Caco-2 (cell line): ENCODE data around the gene TBXAS1. TPM values are rescaled to one million over a fixed set of nuclear protein-coding genes. Genes with fewer than 3 reads are reported as not detected.

ENCODE experiments used
- BruUV-seq: library from RNA; stranded (reverse); fragments of 400-500 nt; replicated peaks from 2 replicates; lab custom pipeline; 2021; lab: Mats Ljungman, UMichigan
- CTCF ChIA-PET: fragments of 300-600 bp; sonication (Branson Sonifier 250); formaldehyde crosslinking; loops from one replicate; lab custom pipeline; 2022; ENCODE audit warnings: antibody characterized with exemption; lab: Charles Lee
- POLR2A ChIA-PET: fragments of 300-600 bp; sonication (Branson Sonifier 250); formaldehyde crosslinking; loops from one replicate; lab custom pipeline; 2022; ENCODE audit warnings: antibody characterized with exemption; lab: Charles Lee
- DNase-seq, 2 experiments: peaks; one replicate each; pipeline versions ENCODE4 v3.0.0 to v3.0.0-alpha.2; 2020 to 2022
- H3K27me3 ChIP-seq: replicated peaks from 2 replicates; pipeline ENCODE4 v1.6.0; 2011; ENCODE audit warnings: low read length; ENCODE audit not compliant: control insufficient read depth, insufficient read depth
- H3K36me3 ChIP-seq: 2 replicates; pipeline ENCODE4 v1.5.1; 2011; ENCODE audit warnings: low read length; ENCODE audit not compliant: control insufficient read depth, insufficient read depth
- H3K4me1 ChIP-seq: fragments of 250-450 bp; sonication (Bioruptor Pico); 2 replicates; pipeline ENCODE4 v1.5.1; 2020; ENCODE audit warnings: mild to moderate bottlenecking
- H3K4me3 ChIP-seq: 2 replicates; pipeline ENCODE4 v1.5.1; 2011; ENCODE audit warnings: low read depth, mild to moderate bottlenecking, control low read depth, low read length
- H3K9me3 ChIP-seq: fragments of 250-450 bp; sonication (Bioruptor Pico); 2 replicates; pipeline ENCODE4 v1.5.1; 2020; ENCODE audit warnings: mild to moderate bottlenecking, moderate library complexity
- H3K27ac Mint-ChIP-seq: one replicate; pipeline ENCODE4 v1.8.0; 2022; ENCODE audit warnings: mixed read lengths; ENCODE audit not compliant: unreplicated experiment
- H3K27me3 Mint-ChIP-seq: one replicate; pipeline ENCODE4 v1.8.0; 2022; ENCODE audit warnings: mixed read lengths; ENCODE audit not compliant: insufficient read depth, unreplicated experiment
- H3K36me3 Mint-ChIP-seq: one replicate; pipeline ENCODE4 v1.8.0; 2022; ENCODE audit warnings: mild to moderate bottlenecking, mixed read lengths; ENCODE audit not compliant: insufficient read depth, unreplicated experiment
- H3K4me1 Mint-ChIP-seq: one replicate; pipeline ENCODE4 v1.8.0; 2022; ENCODE audit warnings: low read depth, mixed read lengths; ENCODE audit not compliant: unreplicated experiment
- H3K4me3 Mint-ChIP-seq: one replicate; pipeline ENCODE4 v1.8.0; 2022; ENCODE audit warnings: mild to moderate bottlenecking, moderate library complexity, mixed read lengths; ENCODE audit not compliant: unreplicated experiment
- H3K9me3 Mint-ChIP-seq: one replicate; pipeline ENCODE4 v1.8.0; 2022; ENCODE audit warnings: mixed read lengths; ENCODE audit not compliant: unreplicated experiment
- intact Hi-C: fragments of 100-400 bp; cut with micrococcal nuclease; formaldehyde crosslinking; loops from one replicate; pipeline ENCODE4 v1.10.0; 2022; ENCODE audit not compliant: unreplicated experiment
- total RNA-seq: library from RNA; stranded (reverse); gene quantifications from 2 replicates; pipeline ENCODE4 v1.2.3, GENCODE V29; 2022
- TF ChIP-seq, protein P1 (sequence below), 2 experiments: fragments of 200-600 bp in 1 of 2; IDR thresholded peaks; 1 replicate in 1 of 2; 2 replicates in 1 of 2; pipeline versions ENCODE4 v1.5.1 to v1.8.0; 2011 to 2022; ENCODE audit warnings: antibody characterized with exemption in 1 of 2, control low read depth in 1 of 2, inconsistent platforms in 1 of 2, low read depth in 1 of 2, low read length in 1 of 2, mild to moderate bottlenecking in 1 of 2, moderate library complexity in 1 of 2; ENCODE audit not compliant: insufficient read depth in 1 of 2, severe bottlenecking in 1 of 2, unreplicated experiment in 1 of 2

The TBXAS1 gene
- total RNA-seq, 1 experiment from 2014 or later: 1.6 TPM

DNA sequence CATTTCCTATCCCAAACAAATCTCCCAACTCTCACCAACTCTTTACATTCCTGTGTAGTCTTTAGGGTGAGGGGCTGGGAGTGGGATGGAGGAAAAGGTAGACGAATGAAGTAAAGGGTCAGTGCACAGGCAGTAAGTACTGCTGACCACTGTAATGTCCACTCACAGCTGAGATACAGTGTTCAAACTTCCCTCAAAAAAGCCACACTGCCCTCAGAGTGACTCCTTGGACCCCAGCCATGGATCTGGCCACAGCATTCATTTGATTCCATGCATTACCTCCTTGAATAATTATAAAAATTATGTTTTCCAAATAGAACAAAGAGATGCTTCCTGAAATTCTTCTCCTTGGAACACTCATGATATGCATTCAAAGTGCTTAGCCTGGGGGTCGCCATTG lies 31.5 kb upstream of the TBXAS1 start:
- H3K4me1 ChIP-seq: no peaks in the 10 kb centered on the region
- Mint-ChIP-seq H3K9me3 (peaks cover 5% of the 10 kb centered on the region), H3K36me3 (no peaks in the 10 kb centered on the region), H3K4me1 (peaks cover 7% of the 10 kb centered on the region), H3K27ac (no peak overlapping the region), H3K27me3 (no peaks in the 10 kb centered on the region), H3K4me3 (no peak overlapping the region)
- TF ChIP-seq, protein P1, sequence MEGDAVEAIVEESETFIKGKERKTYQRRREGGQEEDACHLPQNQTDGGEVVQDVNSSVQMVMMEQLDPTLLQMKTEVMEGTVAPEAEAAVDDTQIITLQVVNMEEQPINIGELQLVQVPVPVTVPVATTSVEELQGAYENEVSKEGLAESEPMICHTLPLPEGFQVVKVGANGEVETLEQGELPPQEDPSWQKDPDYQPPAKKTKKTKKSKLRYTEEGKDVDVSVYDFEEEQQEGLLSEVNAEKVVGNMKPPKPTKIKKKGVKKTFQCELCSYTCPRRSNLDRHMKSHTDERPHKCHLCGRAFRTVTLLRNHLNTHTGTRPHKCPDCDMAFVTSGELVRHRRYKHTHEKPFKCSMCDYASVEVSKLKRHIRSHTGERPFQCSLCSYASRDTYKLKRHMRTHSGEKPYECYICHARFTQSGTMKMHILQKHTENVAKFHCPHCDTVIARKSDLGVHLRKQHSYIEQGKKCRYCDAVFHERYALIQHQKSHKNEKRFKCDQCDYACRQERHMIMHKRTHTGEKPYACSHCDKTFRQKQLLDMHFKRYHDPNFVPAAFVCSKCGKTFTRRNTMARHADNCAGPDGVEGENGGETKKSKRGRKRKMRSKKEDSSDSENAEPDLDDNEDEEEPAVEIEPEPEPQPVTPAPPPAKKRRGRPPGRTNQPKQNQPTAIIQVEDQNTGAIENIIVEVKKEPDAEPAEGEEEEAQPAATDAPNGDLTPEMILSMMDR (IDR thresholded peaks at IDR 0.05; ENCODE audit: insufficient read depth in 1 of 2, low read depth in 1 of 2, low read length in 1 of 2, severe bottlenecking in 1 of 2, unreplicated experiment in 1 of 2): no peak
- no peak for DNase-seq
- CTCF ChIA-PET: no interaction called here
- POLR2A ChIA-PET: no interaction called here
- H3K4me3 ChIP-seq: no peak overlapping the region
- no TSS peak for BruUV-seq
- intact Hi-C loops: no loop called here
- H3K9me3 ChIP-seq: no peaks in the 10 kb centered on the region
- no peaks in the 10 kb centered on the region for H3K36me3 ChIP-seq
- H3K27me3 ChIP-seq: no peaks in the 10 kb centered on the region; the same call in 1 of the 2 replicates

DNA sequence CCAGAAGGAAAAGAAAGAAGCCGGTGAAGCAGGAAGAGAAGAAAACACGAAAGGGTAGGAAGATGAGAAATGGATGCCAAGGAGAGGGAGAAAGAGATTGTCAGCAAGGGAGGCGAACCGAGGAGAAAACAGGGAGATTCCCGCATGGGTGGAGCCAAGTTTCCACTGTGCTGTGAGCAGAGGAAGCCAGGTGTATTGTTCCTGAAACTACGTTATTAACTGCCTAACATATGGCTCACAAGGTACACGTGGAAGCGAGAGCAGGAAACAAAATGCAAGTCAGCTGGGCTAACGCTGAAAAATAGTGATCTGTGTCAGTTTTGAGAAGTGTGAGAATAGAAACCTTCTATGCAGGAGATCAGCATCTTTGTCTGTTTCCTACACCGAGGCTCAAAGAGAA lies 30.8 kb upstream of the TBXAS1 start:
- TF ChIP-seq, protein P1 (IDR thresholded peaks at IDR 0.05; ENCODE audit: insufficient read depth in 1 of 2, low read depth in 1 of 2, low read length in 1 of 2, severe bottlenecking in 1 of 2, unreplicated experiment in 1 of 2): no peak
- Histone ChIP-seq H3K27me3 (no peaks in the 10 kb centered on the region; the same call in 1 of the 2 replicates), H3K4me1 (no peaks in the 10 kb centered on the region), H3K9me3 (no peaks in the 10 kb centered on the region), H3K36me3 (no peaks in the 10 kb centered on the region), H3K4me3 (no peak overlapping the region)
- Mint-ChIP-seq H3K27me3 (no peaks in the 10 kb centered on the region), H3K4me3 (no peak overlapping the region), H3K36me3 (no peaks in the 10 kb centered on the region), H3K27ac (no peak overlapping the region), H3K9me3 (peaks cover 11% of the 10 kb centered on the region), H3K4me1 (peaks cover 7% of the 10 kb centered on the region)
- no TSS peak for BruUV-seq
- ChIA-PET POLR2A (no interaction called here), CTCF (no interaction called here)
- no peak for DNase-seq
- intact Hi-C loops: no loop called here

DNA sequence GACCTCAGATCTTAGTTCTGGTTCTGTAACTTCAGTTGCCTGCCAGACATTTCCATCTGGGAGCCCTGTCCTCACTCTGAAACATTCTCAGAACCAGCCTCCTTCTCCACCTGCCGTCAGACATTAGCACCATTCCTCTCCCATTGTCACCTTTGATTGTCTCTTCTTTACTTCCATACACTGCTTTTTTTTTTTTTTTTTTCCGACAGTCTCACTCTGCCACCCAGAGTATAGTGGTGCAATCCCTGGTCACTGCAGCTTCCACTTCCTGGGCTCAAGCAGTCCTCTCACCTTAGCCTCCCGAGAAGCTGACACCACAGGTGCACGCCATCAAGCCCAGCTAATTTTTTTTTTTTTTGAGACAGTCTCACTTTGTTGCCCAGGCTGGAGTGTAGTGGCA lies 30.2 kb upstream of the TBXAS1 start:
- Mint-ChIP-seq H3K36me3 (no peaks in the 10 kb centered on the region), H3K4me3 (no peak overlapping the region), H3K9me3 (peaks cover 11% of the 10 kb centered on the region), H3K27me3 (no peaks in the 10 kb centered on the region), H3K4me1 (peaks cover 7% of the 10 kb centered on the region), H3K27ac (no peak overlapping the region)
- peaks cover 6% of the 10 kb centered on the region; the same call in 1 of the 2 replicates for H3K9me3 ChIP-seq
- no peaks in the 10 kb centered on the region; the same call in 1 of the 2 replicates for H3K27me3 ChIP-seq
- intact Hi-C loops: no loop called here
- no peak overlapping the region for H3K4me3 ChIP-seq
- BruUV-seq: no TSS peak
- POLR2A ChIA-PET: no interaction called here
- CTCF ChIA-PET: interaction anchor here (0.7 kb wide), 1 partner anchor 152 kb away, joined by 3 read pairs; no protein-coding TSS in a partner anchor
- TF ChIP-seq, protein P1 (IDR thresholded peaks at IDR 0.05; ENCODE audit: insufficient read depth in 1 of 2, low read depth in 1 of 2, low read length in 1 of 2, severe bottlenecking in 1 of 2, unreplicated experiment in 1 of 2): no peak
- no peaks in the 10 kb centered on the region for H3K4me1 ChIP-seq
- no peak for DNase-seq
- H3K36me3 ChIP-seq: no peaks in the 10 kb centered on the region
